Measurements from ENCODE around the gene HTRA2. TPM values are rescaled to one million over a fixed set of nuclear protein-coding genes. Genes with fewer than 3 reads are reported as not detected.
"Not testable (repeated sequence)": the region's sequence is repeated elsewhere in the genome, so short reads cannot be mapped to it uniquely, and the experiment has no call there.

The HTRA2 gene
- total RNA-seq, 4 donors from 2014 or later = 25.0 to 37.6 (median 29.1) TPM

GRCh38 chr2:74559912-74560311 is 30.2 kb downstream of the HTRA2 start:
- no peaks in the 10 kb centered on the region for H3K9me3 ChIP-seq
- no peak for ATAC-seq
- WGBS, 2 donors (ENCODE audit: low coverage in 1 of 2) = 20% methylated on average over 3 of the region's 5 CpGs; no CpG with 5 or more reads in 1 of the 2 donors
- H3K27ac ChIP-seq = no peak overlapping the region
- TF ChIP-seq POLR2AphosphoS5 (IDR thresholded peaks at IDR 0.05) = no peak
- TF ChIP-seq CTCF (IDR thresholded peaks at IDR 0.05) = no peak
- no peak for TF ChIP-seq POLR2A (IDR thresholded peaks at IDR 0.05)
- TF ChIP-seq EP300 (IDR thresholded peaks at IDR 0.05) = no peak
- peaks cover 37% of the 10 kb centered on the region for H3K27me3 ChIP-seq
- no peak overlapping the region for H3K4me3 ChIP-seq
- peaks cover 0 to 11% of the 10 kb centered on the region in 2 donors for H3K36me3 ChIP-seq
- peaks cover 0 to 13% (median 7%) of the 10 kb centered on the region in 3 donors for H3K4me1 ChIP-seq

- Histone ChIP-seq H3K9me3 (no peaks in the 10 kb centered on the region), H3K27ac (no peak overlapping the region), H3K36me3 (peaks cover 0 to 11% of the 10 kb centered on the region in 2 donors), H3K4me3 (no peak overlapping the region), H3K4me1 (peaks cover 0 to 6% (median 1%) of the 10 kb centered on the region in 3 donors), H3K27me3 (peaks cover 44% of the 10 kb centered on the region)
- no peak for ATAC-seq
- 54% methylated on average over 5 of the region's 6 CpGs; no CpG with 5 or more reads in 1 of the 2 donors for WGBS, 2 donors (ENCODE audit: low coverage in 1 of 2)
- TF ChIP-seq EP300 (IDR thresholded peaks at IDR 0.05) (no peak), POLR2A (IDR thresholded peaks at IDR 0.05) (no peak), POLR2AphosphoS5 (IDR thresholded peaks at IDR 0.05) (no peak), CTCF (IDR thresholded peaks at IDR 0.05) (no peak)
These were observed 30.9 kb downstream of the HTRA2 start for GRCh38 chr2:74560591-74560990.

GRCh38 chr2:74561022-74561421 is 31.3 kb downstream of the HTRA2 start:
- not testable (repeated sequence) for ATAC-seq, H3K9me3 ChIP-seq, H3K4me3 ChIP-seq, H3K4me1 ChIP-seq, H3K27ac ChIP-seq, H3K36me3 ChIP-seq
- peaks cover 46% of the 10 kb centered on the region for H3K27me3 ChIP-seq
- WGBS, 2 donors (ENCODE audit: low coverage in 1 of 2) = 100% methylated on average over 1 of the region's 1 CpG

GRCh38 chr2:74562126-74562775 is 32.5 kb downstream of the HTRA2 start:
- H3K36me3 ChIP-seq = no peaks in the 10 kb centered on the region
- no peak overlapping the region for H3K4me3 ChIP-seq
- WGBS, 2 donors (ENCODE audit: low coverage in 1 of 2) = 67 to 80% methylated on average over 3 to 5 of the region's 7 CpGs

GRCh38 chr2:74564222-74564621 is 34.5 kb downstream of the HTRA2 start:
- no peak for ATAC-seq
- Histone ChIP-seq H3K4me3 (no peak overlapping the region), H3K27me3 (peaks cover 61% of the 10 kb centered on the region), H3K36me3 (no peaks in the 10 kb centered on the region), H3K4me1 (no peaks in the 10 kb centered on the region), H3K9me3 (no peaks in the 10 kb centered on the region), H3K27ac (no peak overlapping the region)
- TF ChIP-seq POLR2AphosphoS5 (IDR thresholded peaks at IDR 0.05) = no peak
- TF ChIP-seq POLR2A (IDR thresholded peaks at IDR 0.05) = no peak
- TF ChIP-seq CTCF (IDR thresholded peaks at IDR 0.05) = no peak
- no peak for TF ChIP-seq EP300 (IDR thresholded peaks at IDR 0.05)
- 43 to 65% methylated on average over 5 of the region's 5 CpGs for WGBS, 2 donors (ENCODE audit: low coverage in 1 of 2)

More at GRCh38 chr2:74562126-74562775, 32.5 kb downstream of the HTRA2 start:
- Histone ChIP-seq H3K27me3 (peaks cover 50% of the 10 kb centered on the region), H3K27ac (no peak overlapping the region), H3K4me1 (no peaks in the 10 kb centered on the region), H3K9me3 (no peaks in the 10 kb centered on the region)
- ATAC-seq = no peak
- TF ChIP-seq EP300 (IDR thresholded peaks at IDR 0.05) (no peak), POLR2A (IDR thresholded peaks at IDR 0.05) (no peak), CTCF (IDR thresholded peaks at IDR 0.05) (no peak), POLR2AphosphoS5 (IDR thresholded peaks at IDR 0.05) (no peak)
